HG02623 (cell line): ENCODE results near the gene ACP3.

Experiments used
- ATAC-seq: cut with Tn5 transposase; IDR thresholded peaks from one replicate; pipeline ENCODE4 v1.9.1; 2021; ENCODE audit warnings: moderate library complexity; ENCODE audit not compliant: unreplicated experiment

ACP3 gene

DNA sequence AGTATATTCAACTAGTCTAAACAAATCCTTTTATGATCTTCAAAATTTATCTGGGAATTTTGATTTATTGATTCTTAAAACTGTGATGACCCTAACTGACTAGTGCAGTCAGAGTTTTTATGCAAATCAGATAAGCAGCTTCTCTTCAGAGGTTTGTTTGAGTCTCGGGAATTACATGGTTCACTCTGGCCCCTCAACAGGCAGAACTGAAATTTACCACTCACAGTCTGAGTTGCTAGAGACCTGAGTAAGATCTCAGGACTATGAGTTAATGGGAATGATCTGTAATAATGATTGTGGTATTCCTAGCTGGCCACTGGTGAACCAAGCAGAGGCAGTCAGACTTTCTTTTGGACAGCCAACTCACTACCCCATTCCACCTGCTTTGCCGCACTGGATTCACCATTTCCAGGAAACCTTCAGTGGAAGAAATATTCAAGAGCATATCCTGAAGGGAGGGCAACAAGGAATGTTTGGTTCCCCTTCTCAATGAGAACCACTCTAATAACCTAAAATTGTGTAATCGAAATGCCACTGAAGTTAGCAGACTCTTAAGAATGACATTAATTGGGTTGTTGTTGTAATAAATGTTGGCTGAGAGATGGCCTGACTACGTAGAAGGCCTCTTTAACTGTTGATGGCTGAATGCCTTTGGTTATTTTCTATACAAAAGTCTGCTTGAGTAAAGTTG lies 88.5 kb downstream of the ACP3 start:
- ATAC-seq: no peak

DNA sequence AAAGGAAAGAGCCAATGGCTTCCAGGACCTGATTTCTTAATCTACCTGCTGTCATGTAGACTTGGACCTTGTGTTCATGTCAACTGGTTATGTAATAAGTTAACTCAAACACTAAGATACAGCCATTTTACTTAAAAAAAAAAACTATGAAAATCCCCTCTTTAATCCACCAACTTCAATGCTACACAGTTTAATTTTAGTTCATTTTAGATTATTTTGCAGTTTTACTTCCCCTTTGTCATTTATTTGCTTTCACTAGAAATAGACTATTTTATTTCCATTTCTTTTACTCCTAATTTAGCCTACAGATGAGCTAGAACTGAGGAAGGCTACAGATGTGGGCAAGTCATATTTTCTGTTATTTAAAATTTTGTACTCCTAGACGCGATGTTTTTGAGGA lies 89.4 kb downstream of the ACP3 start:
- ATAC-seq: no peak

- ATAC-seq: no peak
Measured at GRCh38 chr3:132407025-132407424, 89.8 kb downstream of the ACP3 start.
